K562 (cell line): ENCODE results near the gene MTHFR. TPM values are rescaled to one million over a fixed set of nuclear protein-coding genes. Genes with fewer than 3 reads are reported as not detected.
A peak's percentile ranks its signal among the peaks of the same experiment; 100 is the strongest.

ENCODE experiments used
- ARID2 ChIP-seq: fragments of 450-650 bp; IDR thresholded peaks from 2 replicates; pipeline ENCODE4 v1.6.1; 2017; ENCODE audit warnings: antibody characterized with exemption, mild to moderate bottlenecking
- CREBBP ChIP-seq: IDR thresholded peaks from one replicate; pipeline ENCODE4 v1.6.1; 2012; ENCODE audit warnings: low read depth, mild to moderate bottlenecking, control low read depth, inconsistent platforms, low read length
- DMBX1 ChIP-seq: fragments of 250-450 bp; sonication (Bioruptor Pico); IDR thresholded peaks from 2 replicates; pipeline ENCODE4 v1.8.0; 2022; ENCODE audit warnings: inconsistent platforms, mild to moderate bottlenecking, moderate library complexity, borderline replicate concordance
- MAZ ChIP-seq, 2 experiments: fragments of 450-650 bp in 1 of 2; sonication (generic) in 1 of 2; formaldehyde crosslinking; IDR thresholded peaks in 1 of 2; conservative IDR thresholded peaks in 1 of 2; 2 replicates each; pipeline versions ENCODE4 v1.4.0 to v1.5.0; 2020; ENCODE audit warnings: mild to moderate bottlenecking in 1 of 2, missing genetic modification reagents in 1 of 2
- NFYB ChIP-seq: IDR thresholded peaks from 2 replicates; pipeline ENCODE4 v1.6.1; 2011; ENCODE audit warnings: mild to moderate bottlenecking, moderate library complexity; ENCODE audit not compliant: insufficient read length; ENCODE audit errors: extremely low read depth
- PHB2 ChIP-seq: fragments of 450-650 bp; IDR thresholded peaks from 2 replicates; pipeline ENCODE4 v1.6.1; 2017; ENCODE audit warnings: low read depth
- PRMT5 ChIP-seq: sonication (generic); formaldehyde crosslinking; IDR thresholded peaks from 2 replicates; pipeline ENCODE4 v1.5.0; 2020; ENCODE audit warnings: missing genetic modification reagents
- PTBP1 ChIP-seq: fragments of 200-400 bp; formaldehyde crosslinking; IDR thresholded peaks from 2 replicates; pipeline ENCODE4 v1.6.1; 2017; ENCODE audit warnings: low read depth, low read length
- SMARCA4 ChIP-seq: fragments of 450-650 bp; IDR thresholded peaks from 2 replicates; pipeline ENCODE4 v1.6.1; 2016
- SP1 ChIP-seq: sonication (generic); formaldehyde crosslinking; IDR thresholded peaks from 2 replicates; pipeline ENCODE4 v1.8.1; 2022; ENCODE audit warnings: mild to moderate bottlenecking, missing genetic modification reagents
- TCF7L2 ChIP-seq: fragments of 150-350 bp; IDR thresholded peaks from 2 replicates; pipeline ENCODE4 v1.6.1; 2016; ENCODE audit warnings: low read depth, mild to moderate bottlenecking, low read length, moderate library complexity
- TGIF2 ChIP-seq: sonication (generic); formaldehyde crosslinking; IDR thresholded peaks from 2 replicates; pipeline ENCODE4 v1.8.1; 2022; ENCODE audit warnings: mild to moderate bottlenecking, missing genetic modification reagents, moderate library complexity
- ZNF134 ChIP-seq: fragments of 250-450 bp; sonication (Bioruptor Pico); conservative IDR thresholded peaks from 2 replicates; pipeline ENCODE4 v1.4.0; 2020
- ZNF282 ChIP-seq: sonication (generic); formaldehyde crosslinking; IDR thresholded peaks from 2 replicates; pipeline ENCODE4 v1.8.1; 2023; ENCODE audit warnings: missing genetic modification reagents
- ZNF445 ChIP-seq: fragments of 250-450 bp; sonication (Bioruptor Pico); IDR thresholded peaks from 2 replicates; pipeline ENCODE4 v1.4.0; 2020; ENCODE audit warnings: low read depth, mild to moderate bottlenecking, moderate library complexity
- ZNF589 ChIP-seq: fragments of 200-800 bp; sonication (Bioruptor generic); IDR thresholded peaks from 2 replicates; pipeline ENCODE4 v1.6.1; 2016; ENCODE audit warnings: low read depth, missing genetic modification characterization, missing compliant biosample characterization
- polyA plus RNA-seq, 8 experiments: library from polyadenylated mRNA; depleted of rRNA in 4 of 8; stranded (reverse) in 5 of 8; unstranded in 3 of 8; fragments of >200 nt; fragmentation: Nextera tagmentation in 2 of 8; fragmentation: Illumina TruSeq in 1 of 8; extraction: Ambion mirVana in 2 of 8; extraction: Trizol in 1 of 8; gene quantifications; 2 replicates each; pipeline versions ENCODE4 v1.2.1 to v1.2.3, GENCODE V29; 2011 to 2014; ENCODE audit warnings: inconsistent platforms in 1 of 8, missing spikeins in 1 of 8
- total RNA-seq, 7 experiments: library from RNA; depleted of rRNA in 6 of 7; stranded (reverse); fragments of >200 nt in 6 of 7; fragmentation: Illumina TruSeq in 2 of 7; extraction: Trizol in 2 of 7; gene quantifications; 2 replicates each; pipeline versions ENCODE4 v1.2.1 to v1.2.3, GENCODE V29; 2011 to 2021; ENCODE audit warnings: low replicate concordance in 1 of 7
- TF ChIP-seq, protein P1 (sequence below): fragments of 250-450 bp; sonication (Bioruptor Pico); IDR thresholded peaks from 2 replicates; pipeline ENCODE4 v1.8.0; 2022; ENCODE audit warnings: inconsistent platforms
- TF ChIP-seq, protein P2 (sequence below): fragments of 450-650 bp; IDR thresholded peaks from 2 replicates; pipeline ENCODE4 v1.6.1; 2016; ENCODE audit warnings: low read depth

MTHFR gene
- total and polyA plus RNA-seq, 9 of the 15 experiments (the other 6 are each of a cell fraction or from before 2014, with no cell fraction given), result 5.0 to 104 (median 62.6) TPM

DNA sequence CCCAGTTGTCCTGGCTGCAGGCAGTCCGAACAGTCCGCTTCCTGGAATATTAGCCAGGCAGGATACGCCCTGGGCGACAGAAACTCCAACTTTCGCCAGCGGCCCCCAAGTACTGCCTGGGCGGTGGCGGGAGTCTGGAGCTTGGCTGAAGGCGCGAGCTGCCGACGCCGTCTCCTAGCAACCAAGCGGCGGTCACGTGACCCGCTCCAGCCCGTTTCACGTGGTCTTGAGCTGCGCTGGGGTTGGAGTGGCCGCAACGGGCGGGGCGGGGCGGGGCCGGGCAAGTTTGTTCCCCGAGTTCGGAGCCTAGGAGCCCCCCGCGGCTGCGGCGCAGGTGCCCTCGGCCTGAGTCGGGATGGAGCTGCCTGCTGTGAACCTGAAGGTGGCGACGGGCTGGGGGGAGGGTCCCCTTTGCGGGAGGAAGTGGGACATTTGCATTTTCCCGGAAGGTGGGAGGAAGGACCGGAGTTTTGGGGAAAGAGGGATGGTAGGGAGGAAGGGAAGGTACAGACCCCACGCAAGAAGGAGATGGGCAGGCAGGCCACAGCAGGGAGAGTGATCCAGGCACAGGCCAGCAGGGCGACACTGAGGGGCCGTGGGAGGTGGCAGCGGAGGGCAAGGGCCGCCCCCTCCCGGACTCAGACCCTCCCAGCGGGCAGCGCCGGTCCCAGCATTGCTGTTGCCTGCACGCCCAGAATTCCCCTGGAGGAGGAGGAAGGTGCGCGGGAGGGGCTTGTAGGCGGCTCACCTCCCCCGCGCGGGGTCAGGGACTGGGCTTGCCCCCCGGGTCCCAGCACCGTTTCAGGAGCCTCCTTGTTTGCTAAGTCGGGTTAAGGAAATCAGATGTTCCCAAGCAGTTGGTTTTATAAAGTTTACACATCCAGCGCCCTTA lies 69.7 kb downstream of the MTHFR start, which contains the start of gene AGTRAP (continued):
- TF ChIP-seq, protein P1, sequence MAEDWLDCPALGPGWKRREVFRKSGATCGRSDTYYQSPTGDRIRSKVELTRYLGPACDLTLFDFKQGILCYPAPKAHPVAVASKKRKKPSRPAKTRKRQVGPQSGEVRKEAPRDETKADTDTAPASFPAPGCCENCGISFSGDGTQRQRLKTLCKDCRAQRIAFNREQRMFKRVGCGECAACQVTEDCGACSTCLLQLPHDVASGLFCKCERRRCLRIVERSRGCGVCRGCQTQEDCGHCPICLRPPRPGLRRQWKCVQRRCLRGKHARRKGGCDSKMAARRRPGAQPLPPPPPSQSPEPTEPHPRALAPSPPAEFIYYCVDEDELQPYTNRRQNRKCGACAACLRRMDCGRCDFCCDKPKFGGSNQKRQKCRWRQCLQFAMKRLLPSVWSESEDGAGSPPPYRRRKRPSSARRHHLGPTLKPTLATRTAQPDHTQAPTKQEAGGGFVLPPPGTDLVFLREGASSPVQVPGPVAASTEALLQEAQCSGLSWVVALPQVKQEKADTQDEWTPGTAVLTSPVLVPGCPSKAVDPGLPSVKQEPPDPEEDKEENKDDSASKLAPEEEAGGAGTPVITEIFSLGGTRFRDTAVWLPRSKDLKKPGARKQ (CRISPR knock-in tag), result no peak
- TF ChIP-seq TGIF2 (CRISPR knock-in tag) (no peak), ZNF134 (CRISPR knock-in tag) (no peak), SMARCA4 (no peak), DMBX1 (CRISPR knock-in tag) (no peak), MAZ (CRISPR knock-in tag; conservative IDR thresholded peaks at IDR 0.05 in 1 of 2, IDR thresholded peaks at IDR 0.05 in 1 of 2) (peak; percentile 82 to 87), PTBP1 (no peak), ZNF589 (no peak), PRMT5 (CRISPR knock-in tag) (no peak), SP1 (CRISPR knock-in tag) (peak; percentile 73), TCF7L2 (no peak), ARID2 (no peak), CREBBP (no peak), ZNF282 (CRISPR knock-in tag) (no peak), NFYB (no peak), ZNF445 (CRISPR knock-in tag) (no peak), PHB2 (no peak)
- TF ChIP-seq, protein P2, sequence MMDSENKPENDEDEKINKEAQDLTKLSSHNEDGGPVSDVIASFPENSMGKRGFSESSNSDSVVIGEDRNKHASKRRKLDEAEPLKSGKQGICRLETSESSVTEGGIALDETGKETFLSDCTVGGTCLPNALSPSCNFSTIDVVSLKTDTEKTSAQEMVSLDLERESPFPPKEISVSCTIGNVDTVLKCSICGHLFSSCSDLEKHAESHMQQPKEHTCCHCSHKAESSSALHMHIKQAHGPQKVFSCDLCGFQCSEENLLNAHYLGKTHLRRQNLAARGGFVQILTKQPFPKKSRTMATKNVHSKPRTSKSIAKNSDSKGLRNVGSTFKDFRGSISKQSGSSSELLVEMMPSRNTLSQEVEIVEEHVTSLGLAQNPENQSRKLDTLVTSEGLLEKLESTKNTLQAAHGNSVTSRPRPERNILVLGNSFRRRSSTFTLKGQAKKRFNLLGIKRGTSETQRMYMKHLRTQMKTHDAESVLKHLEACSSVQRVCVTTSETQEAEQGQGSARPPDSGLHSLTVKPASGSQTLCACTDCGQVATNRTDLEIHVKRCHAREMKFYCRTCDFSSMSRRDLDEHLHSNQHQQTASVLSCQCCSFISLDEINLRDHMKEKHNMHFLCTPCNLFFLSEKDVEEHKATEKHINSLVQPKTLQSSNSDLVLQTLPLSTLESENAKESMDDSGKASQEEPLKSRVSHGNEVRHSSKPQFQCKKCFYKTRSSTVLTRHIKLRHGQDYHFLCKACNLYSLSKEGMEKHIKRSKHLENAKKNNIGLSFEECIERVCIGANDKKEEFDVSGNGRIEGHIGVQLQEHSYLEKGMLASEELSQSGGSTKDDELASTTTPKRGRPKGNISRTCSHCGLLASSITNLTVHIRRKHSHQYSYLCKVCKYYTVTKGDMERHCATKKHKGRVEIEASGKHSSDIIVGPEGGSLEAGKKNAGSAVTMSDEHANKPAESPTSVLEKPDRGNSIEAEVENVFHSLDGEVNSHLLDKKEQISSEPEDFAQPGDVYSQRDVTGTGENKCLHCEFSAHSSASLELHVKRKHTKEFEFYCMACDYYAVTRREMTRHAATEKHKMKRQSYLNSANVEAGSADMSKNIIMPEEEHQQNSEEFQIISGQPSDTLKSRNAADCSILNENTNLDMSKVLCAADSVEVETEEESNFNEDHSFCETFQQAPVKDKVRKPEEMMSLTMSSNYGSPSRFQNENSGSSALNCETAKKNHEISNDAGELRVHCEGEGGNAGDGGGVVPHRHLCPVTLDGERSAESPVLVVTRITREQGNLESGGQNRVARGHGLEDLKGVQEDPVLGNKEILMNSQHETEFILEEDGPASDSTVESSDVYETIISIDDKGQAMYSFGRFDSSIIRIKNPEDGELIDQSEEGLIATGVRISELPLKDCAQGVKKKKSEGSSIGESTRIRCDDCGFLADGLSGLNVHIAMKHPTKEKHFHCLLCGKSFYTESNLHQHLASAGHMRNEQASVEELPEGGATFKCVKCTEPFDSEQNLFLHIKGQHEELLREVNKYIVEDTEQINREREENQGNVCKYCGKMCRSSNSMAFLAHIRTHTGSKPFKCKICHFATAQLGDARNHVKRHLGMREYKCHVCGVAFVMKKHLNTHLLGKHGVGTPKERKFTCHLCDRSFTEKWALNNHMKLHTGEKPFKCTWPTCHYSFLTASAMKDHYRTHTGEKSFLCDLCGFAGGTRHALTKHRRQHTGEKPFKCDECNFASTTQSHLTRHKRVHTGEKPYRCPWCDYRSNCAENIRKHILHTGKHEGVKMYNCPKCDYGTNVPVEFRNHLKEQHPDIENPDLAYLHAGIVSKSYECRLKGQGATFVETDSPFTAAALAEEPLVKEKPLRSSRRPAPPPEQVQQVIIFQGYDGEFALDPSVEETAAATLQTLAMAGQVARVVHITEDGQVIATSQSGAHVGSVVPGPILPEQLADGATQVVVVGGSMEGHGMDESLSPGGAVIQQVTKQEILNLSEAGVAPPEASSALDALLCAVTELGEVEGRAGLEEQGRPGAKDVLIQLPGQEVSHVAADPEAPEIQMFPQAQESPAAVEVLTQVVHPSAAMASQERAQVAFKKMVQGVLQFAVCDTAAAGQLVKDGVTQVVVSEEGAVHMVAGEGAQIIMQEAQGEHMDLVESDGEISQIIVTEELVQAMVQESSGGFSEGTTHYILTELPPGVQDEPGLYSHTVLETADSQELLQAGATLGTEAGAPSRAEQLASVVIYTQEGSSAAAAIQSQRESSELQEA, result no peak
